Measurements from ENCODE around the gene PRPF38B. TPM values are rescaled to one million over a fixed set of nuclear protein-coding genes. Genes with fewer than 3 reads are reported as not detected.
"Not testable (repeated sequence)": the region's sequence is repeated elsewhere in the genome, so short reads cannot be mapped to it uniquely, and the experiment has no call there.

PRPF38B gene
- total RNA-seq, 1 donor from 2014 or later, result 52.2 TPM

- H3K9me3 Mint-ChIP-seq (ENCODE audit: unreplicated experiment), result peaks cover 2% of the 10 kb centered on the region
- no peak for TF ChIP-seq CTCF (IDR thresholded peaks at IDR 0.05; ENCODE audit: partially characterized antibody, unreplicated experiment)
- H3K4me1 Mint-ChIP-seq (ENCODE audit: low read depth, unreplicated experiment), result peaks cover 8% of the 10 kb centered on the region
- DNase-seq, result peak; percentile 79
- H3K27ac Mint-ChIP-seq (ENCODE audit: unreplicated experiment), result peak within 1 kb of the TSS; percentile 73
- no peaks in the 10 kb centered on the region for H3K27me3 Mint-ChIP-seq (ENCODE audit: unreplicated experiment)
- no peaks in the 10 kb centered on the region for H3K36me3 Mint-ChIP-seq (ENCODE audit: unreplicated experiment)
- H3K4me3 Mint-ChIP-seq (ENCODE audit: unreplicated experiment), result peak within 1 kb of the TSS; percentile 89
These were observed 31.0 kb upstream of the PRPF38B start, which contains the start of gene HENMT1 for GRCh38 chr1:108661030-108661609. Gene HENMT1 (minus strand): TSS chr1:108661093. CDS start chr1:108659884, 1,209 bp downstream.

- Mint-ChIP-seq H3K27ac (ENCODE audit: unreplicated experiment) (no peak overlapping the region), H3K27me3 (ENCODE audit: unreplicated experiment) (no peaks in the 10 kb centered on the region), H3K4me3 (ENCODE audit: unreplicated experiment) (no peak overlapping the region), H3K36me3 (ENCODE audit: unreplicated experiment) (peaks cover 4% of the 10 kb centered on the region), H3K9me3 (ENCODE audit: unreplicated experiment) (peaks cover 2% of the 10 kb centered on the region), H3K4me1 (ENCODE audit: low read depth, unreplicated experiment) (peaks cover 8% of the 10 kb centered on the region)
- no peak for DNase-seq
- TF ChIP-seq CTCF (IDR thresholded peaks at IDR 0.05; ENCODE audit: partially characterized antibody, unreplicated experiment), result no peak
These were observed 29.0 kb upstream of the PRPF38B start for GRCh38 chr1:108663074-108663473.

- H3K36me3 Mint-ChIP-seq (ENCODE audit: unreplicated experiment), result peaks cover 4% of the 10 kb centered on the region
- DNase-seq, result no peak
- peaks cover 2% of the 10 kb centered on the region for H3K9me3 Mint-ChIP-seq (ENCODE audit: unreplicated experiment)
- H3K4me3 Mint-ChIP-seq (ENCODE audit: unreplicated experiment), result no peak overlapping the region
- H3K4me1 Mint-ChIP-seq (ENCODE audit: low read depth, unreplicated experiment), result peaks cover 8% of the 10 kb centered on the region
- H3K27me3 Mint-ChIP-seq (ENCODE audit: unreplicated experiment), result no peaks in the 10 kb centered on the region
- H3K27ac Mint-ChIP-seq (ENCODE audit: unreplicated experiment), result no peak overlapping the region
- no peak for TF ChIP-seq CTCF (IDR thresholded peaks at IDR 0.05; ENCODE audit: partially characterized antibody, unreplicated experiment)
These were observed 27.6 kb upstream of the PRPF38B start for GRCh38 chr1:108664481-108664880.

GRCh38 chr1:108665067-108665466 is 27.0 kb upstream of the PRPF38B start:
- Mint-ChIP-seq H3K9me3 (ENCODE audit: unreplicated experiment) (peaks cover 2% of the 10 kb centered on the region), H3K4me3 (ENCODE audit: unreplicated experiment) (no peak overlapping the region), H3K36me3 (ENCODE audit: unreplicated experiment) (peaks cover 4% of the 10 kb centered on the region), H3K4me1 (ENCODE audit: low read depth, unreplicated experiment) (peaks cover 8% of the 10 kb centered on the region), H3K27ac (ENCODE audit: unreplicated experiment) (no peak overlapping the region), H3K27me3 (ENCODE audit: unreplicated experiment) (no peaks in the 10 kb centered on the region)
- DNase-seq, result no peak
- no peak for TF ChIP-seq CTCF (IDR thresholded peaks at IDR 0.05; ENCODE audit: partially characterized antibody, unreplicated experiment)

GRCh38 chr1:108665771-108666170 is 26.3 kb upstream of the PRPF38B start:
- H3K4me1 Mint-ChIP-seq (ENCODE audit: low read depth, unreplicated experiment), result peaks cover 8% of the 10 kb centered on the region
- no peak for DNase-seq
- peaks cover 4% of the 10 kb centered on the region for H3K36me3 Mint-ChIP-seq (ENCODE audit: unreplicated experiment)
- no peak overlapping the region for H3K27ac Mint-ChIP-seq (ENCODE audit: unreplicated experiment)
- peaks cover 2% of the 10 kb centered on the region for H3K9me3 Mint-ChIP-seq (ENCODE audit: unreplicated experiment)
- no peaks in the 10 kb centered on the region for H3K27me3 Mint-ChIP-seq (ENCODE audit: unreplicated experiment)
- TF ChIP-seq CTCF (IDR thresholded peaks at IDR 0.05; ENCODE audit: partially characterized antibody, unreplicated experiment), result no peak
- H3K4me3 Mint-ChIP-seq (ENCODE audit: unreplicated experiment), result no peak overlapping the region

GRCh38 chr1:108667422-108667821 is 24.7 kb upstream of the PRPF38B start:
- H3K9me3 Mint-ChIP-seq (ENCODE audit: unreplicated experiment); H3K4me3 Mint-ChIP-seq (ENCODE audit: unreplicated experiment); H3K36me3 Mint-ChIP-seq (ENCODE audit: unreplicated experiment); H3K27me3 Mint-ChIP-seq (ENCODE audit: unreplicated experiment); H3K27ac Mint-ChIP-seq (ENCODE audit: unreplicated experiment); H3K4me1 Mint-ChIP-seq (ENCODE audit: low read depth, unreplicated experiment); DNase-seq: not testable (repeated sequence)
